IMR-90 (cell line): ENCODE measurements around the gene MAP3K15. TPM values are rescaled to one million over a fixed set of nuclear protein-coding genes. Genes with fewer than 3 reads are reported as not detected.

ENCODE experiments used
- ATAC-seq: fragments of 200-7000 bp; cut with Tn5 transposase; 2 replicates; pipeline ENCODE4 v1.9.1; 2020; ENCODE audit warnings: low read depth, mild to moderate bottlenecking, moderate library complexity
- BruUV-seq: library from RNA; stranded (reverse); fragments of 400-500 nt; replicated peaks from 2 replicates; lab custom pipeline; 2021; lab: Mats Ljungman, UMichigan
- CTCF ChIA-PET: fragments of 300-600 bp; formaldehyde crosslinking; extraction: SDS; loops from one replicate; lab custom pipeline; 2021; ENCODE audit warnings: antibody characterized with exemption; lab: Yijun Ruan, JAX
- POLR2A ChIA-PET: fragments of 300-600 bp; sonication (Branson Sonifier 250); formaldehyde crosslinking; loops from one replicate; lab custom pipeline; 2022; ENCODE audit warnings: antibody characterized with exemption; ENCODE audit not compliant: unreplicated experiment; lab: Charles Lee
- DNase-seq: peaks from one replicate; pipeline ENCODE4 v3.0.0; 2013
- H2AFZ ChIP-seq: replicated peaks from 2 replicates; pipeline ENCODE3; 2013; ENCODE audit warnings: low read length, mild to moderate bottlenecking; ENCODE audit not compliant: poor library complexity
- H2AK5ac ChIP-seq: 2 replicates; pipeline ENCODE4 v1.6.1; 2013; ENCODE audit warnings: low read depth, low read length, inconsistent platforms
- H2AK9ac ChIP-seq: replicated peaks from 2 replicates; pipeline ENCODE3; 2013; ENCODE audit warnings: mild to moderate bottlenecking, low read depth, low read length, moderate library complexity; ENCODE audit not compliant: poor library complexity
- H2BK120ac ChIP-seq: 2 replicates; pipeline ENCODE4 v1.6.1; 2013; ENCODE audit warnings: low read depth, low read length, inconsistent platforms
- H2BK15ac ChIP-seq: 3 replicates; pipeline ENCODE4 v1.6.1; 2013; ENCODE audit warnings: low read depth, low read length, inconsistent platforms
- H2BK20ac ChIP-seq: 2 replicates; pipeline ENCODE4 v1.6.1; 2013; ENCODE audit warnings: low read depth, mild to moderate bottlenecking, inconsistent platforms, low read length, moderate library complexity
- H2BK5ac ChIP-seq: 2 replicates; pipeline ENCODE4 v1.6.1; 2013; ENCODE audit warnings: mild to moderate bottlenecking, low read depth, low read length, inconsistent platforms; ENCODE audit not compliant: poor library complexity, severe bottlenecking
- H3K14ac ChIP-seq: replicated peaks from 2 replicates; pipeline ENCODE4 v1.6.1; 2013; ENCODE audit warnings: low read depth, low read length, inconsistent platforms
- H3K18ac ChIP-seq: 2 replicates; pipeline ENCODE4 v1.6.1; 2013; ENCODE audit warnings: low read depth, low read length, control low read depth
- H3K23ac ChIP-seq: 2 replicates; pipeline ENCODE4 v1.6.1; 2013; ENCODE audit warnings: low read depth, low read length, inconsistent platforms
- H3K27ac ChIP-seq: 2 replicates; pipeline ENCODE4 v1.5.1; 2013; ENCODE audit warnings: mild to moderate bottlenecking, control low read depth, low read length; ENCODE audit not compliant: insufficient read depth
- H3K27me3 ChIP-seq: 2 replicates; pipeline ENCODE4 v1.6.1; 2013; ENCODE audit warnings: low read length; ENCODE audit not compliant: control insufficient read depth, insufficient read depth
- H3K36me3 ChIP-seq: 2 replicates; pipeline ENCODE4 v1.6.1; 2013; ENCODE audit warnings: low read length, mixed read lengths; ENCODE audit not compliant: control insufficient read depth, insufficient read depth
- H3K4ac ChIP-seq: 2 replicates; pipeline ENCODE4 v1.6.1; 2013; ENCODE audit warnings: low read depth, low read length, inconsistent platforms
- H3K4me1 ChIP-seq: 2 replicates; pipeline ENCODE4 v1.6.1; 2013; ENCODE audit warnings: low read length, mixed read lengths; ENCODE audit not compliant: control insufficient read depth, insufficient read depth
- H3K4me2 ChIP-seq: 2 replicates; pipeline ENCODE4 v1.6.1; 2013; ENCODE audit warnings: low read depth, mild to moderate bottlenecking, control low read depth, low read length, moderate library complexity
- H3K4me3 ChIP-seq: 2 replicates; pipeline ENCODE4 v1.5.1; 2013; ENCODE audit warnings: low read depth, mild to moderate bottlenecking, control low read depth, low read length, moderate library complexity; ENCODE audit not compliant: insufficient read depth
- H3K56ac ChIP-seq: 2 replicates; pipeline ENCODE4 v1.6.1; 2013; ENCODE audit warnings: low read length, inconsistent platforms; ENCODE audit not compliant: insufficient read depth; ENCODE audit errors: extremely low read depth
- H3K79me1 ChIP-seq, 2 experiments: 2 replicates each; pipeline ENCODE4 v1.6.1; 2013; ENCODE audit warnings: low read length in 2 of 2, inconsistent platforms in 1 of 2, low read depth in 1 of 2
- H3K9ac ChIP-seq: 2 replicates; pipeline ENCODE4 v1.6.1; 2013; ENCODE audit warnings: low read depth, low read length, control low read depth
- H3K9me1 ChIP-seq: 2 replicates; pipeline ENCODE4 v1.6.1; 2013; ENCODE audit warnings: low read length, inconsistent platforms; ENCODE audit not compliant: insufficient read depth
- H3K9me3 ChIP-seq: 2 replicates; pipeline ENCODE4 v1.6.1; 2013; ENCODE audit warnings: low read length; ENCODE audit not compliant: control insufficient read depth, insufficient read depth
- H4K20me1 ChIP-seq: 2 replicates; pipeline ENCODE4 v1.6.1; 2013; ENCODE audit warnings: low read length, inconsistent platforms; ENCODE audit not compliant: insufficient read depth
- H4K5ac ChIP-seq: 2 replicates; pipeline ENCODE4 v1.6.1; 2013; ENCODE audit warnings: mild to moderate bottlenecking, low read depth, low read length, control low read depth
- H4K8ac ChIP-seq, 2 experiments: 2 replicates each; pipeline ENCODE4 v1.6.1; 2013; ENCODE audit warnings: low read depth in 2 of 2, low read length in 2 of 2, control low read depth in 1 of 2, inconsistent platforms in 1 of 2
- H4K91ac ChIP-seq: 2 replicates; pipeline ENCODE4 v1.6.1; 2013; ENCODE audit warnings: low read depth, low read length, inconsistent platforms; ENCODE audit not compliant: insufficient read depth
- CHD1 ChIP-seq: IDR thresholded peaks from 2 replicates; pipeline ENCODE4 v1.6.1; 2012; ENCODE audit warnings: low read depth, low read length, improper control_type of control experiment
- ELK1 ChIP-seq: fragments of 150-350 bp; IDR thresholded peaks from 2 replicates; pipeline ENCODE4 v1.6.1; 2016; ENCODE audit warnings: low read depth, mild to moderate bottlenecking, low read length, moderate library complexity, borderline replicate concordance
- MAZ ChIP-seq: IDR thresholded peaks from 2 replicates; pipeline ENCODE4 v1.6.1; 2012; ENCODE audit warnings: low read depth, mild to moderate bottlenecking, low read length, improper control_type of control experiment, moderate library complexity, borderline replicate concordance
- MXI1 ChIP-seq: IDR thresholded peaks from 2 replicates; pipeline ENCODE4 v1.6.1; 2012; ENCODE audit warnings: low read depth, mild to moderate bottlenecking, low read length, moderate library complexity, borderline replicate concordance
- POLR2A ChIP-seq: IDR thresholded peaks from 2 replicates; pipeline ENCODE4 v1.6.1; 2012; ENCODE audit warnings: mild to moderate bottlenecking, low read depth, low read length
- RFX5 ChIP-seq: IDR thresholded peaks from 2 replicates; pipeline ENCODE4 v1.8.0; 2012; ENCODE audit warnings: low read depth, mild to moderate bottlenecking, low read length, moderate library complexity
- USF2 ChIP-seq: fragments of 150-350 bp; IDR thresholded peaks from 2 replicates; pipeline ENCODE4 v1.6.1; 2017; ENCODE audit warnings: mild to moderate bottlenecking, antibody characterized with exemption, low read length, low read depth
- WGBS, 2 experiments: methylation state at CpG; one replicate each; pipeline versions ENCODE4 v1.1.5 to v1.1.7; 2013; ENCODE audit warnings: missing lambda C conversion rate in 2 of 2; ENCODE audit not compliant: insufficient read length in 1 of 2; ENCODE audit errors: extremely low coverage in 2 of 2; 5-methylcytosine and 5-hydroxymethylcytosine counted together
- dilution Hi-C: fragments of 300-500 bp; cut with HindIII; formaldehyde crosslinking; loops from one replicate; pipeline ENCODE4 v1.14.3; 2018; ENCODE audit warnings: low sequenced_read_pairs; ENCODE audit not compliant: unreplicated experiment
- in situ Hi-C: fragments of 300-500 bp; cut with MboI; formaldehyde crosslinking; loops from 3 replicates; pipeline ENCODE4 v1.14.3; 2019; ENCODE audit warnings: low sequenced_read_pairs, inconsistent platforms, mixed read lengths
- intact Hi-C: fragments of 100-400 bp; cut with micrococcal nuclease; formaldehyde crosslinking; loops from 2 replicates; pipeline ENCODE4 v1.10.0; 2022
- polyA plus RNA-seq, 3 experiments: library from polyadenylated mRNA; depleted of rRNA; stranded (reverse); fragments of >200 nt; gene quantifications; 2 replicates each; pipeline ENCODE4 v1.2.3, GENCODE V29; 2012; ENCODE audit warnings: low replicate concordance in 1 of 3
- total RNA-seq: library from RNA; depleted of rRNA; stranded (reverse); fragments of >200 nt; gene quantifications from 2 replicates; pipeline ENCODE4 v1.2.3, GENCODE V29; 2012
- TF ChIP-seq, protein P1 (sequence below): conservative IDR thresholded peaks from 2 replicates; pipeline ENCODE4 v1.5.1; 2012; ENCODE audit warnings: mild to moderate bottlenecking, low read depth, low read length, improper control_type of control experiment

MAP3K15 gene
- total and polyA plus RNA-seq, 2 of the 4 experiments (the other 2 are of a cell fraction) = under 0.01 to 0.10 TPM

DNA sequence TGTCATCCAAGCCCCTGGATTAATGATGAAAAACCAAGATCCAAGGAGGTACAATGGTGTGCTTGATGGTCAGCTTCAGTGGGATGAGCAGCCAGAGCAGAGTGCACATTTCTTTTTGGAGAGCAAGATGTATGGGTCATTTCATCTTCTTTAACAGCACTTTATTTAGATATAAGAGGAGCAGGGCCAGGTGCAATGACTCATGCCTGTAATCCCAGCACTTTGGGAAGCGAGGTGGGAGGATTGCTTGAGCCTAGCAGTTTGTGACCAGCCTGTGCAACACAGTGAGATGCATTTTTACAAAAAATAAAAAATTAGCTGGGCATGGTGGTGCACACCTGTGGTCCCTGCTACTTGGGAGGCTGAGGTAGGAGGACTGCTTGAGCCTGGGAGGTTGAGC is 45.3 kb upstream of the MAP3K15 start:
- Histone ChIP-seq H3K4me2 (no peak overlapping the region), H3K27ac (no peak overlapping the region), H3K9me3 (no peaks in the 10 kb centered on the region), H3K79me1 (no peaks in the 10 kb centered on the region; a peak in 1 of 4 replicates), H4K91ac (no peak overlapping the region), H3K18ac (no peak overlapping the region), H2AK5ac (no peak overlapping the region), H3K4me3 (no peak overlapping the region), H2BK5ac (no peak overlapping the region), H3K23ac (no peak overlapping the region), H2BK120ac (no peak overlapping the region), H4K5ac (no peak overlapping the region), H3K4ac (no peak overlapping the region), H2AFZ (no peak overlapping the region), H2AK9ac (no peak overlapping the region), H4K20me1 (no peaks in the 10 kb centered on the region), H3K9ac (no peak overlapping the region), H2BK15ac (no peak overlapping the region), H3K14ac (no peak overlapping the region), H4K8ac (no peak overlapping the region), H3K27me3 (no peaks in the 10 kb centered on the region), H3K56ac (no peak overlapping the region), H3K4me1 (no peaks in the 10 kb centered on the region), H3K9me1 (no peaks in the 10 kb centered on the region; the same call in 1 of the 2 replicates), H2BK20ac (no peak overlapping the region), H3K36me3 (0 out of 2 replicates have a peak, but pooled peaks cover 1% of the 10 kb centered on the region)
- POLR2A ChIA-PET = interaction anchor here (0.7 kb wide), 1 partner anchor 46 kb away, joined by 4 read pairs; no protein-coding TSS in a partner anchor
- dilution Hi-C loops = no loop called here
- no peak for TF ChIP-seq USF2
- TF ChIP-seq MAZ = no peak
- no peak for TF ChIP-seq RFX5
- TF ChIP-seq MXI1 = no peak
- TF ChIP-seq POLR2A = no peak
- no peak for TF ChIP-seq CHD1
- no peak for TF ChIP-seq ELK1
- TF ChIP-seq, protein P1, sequence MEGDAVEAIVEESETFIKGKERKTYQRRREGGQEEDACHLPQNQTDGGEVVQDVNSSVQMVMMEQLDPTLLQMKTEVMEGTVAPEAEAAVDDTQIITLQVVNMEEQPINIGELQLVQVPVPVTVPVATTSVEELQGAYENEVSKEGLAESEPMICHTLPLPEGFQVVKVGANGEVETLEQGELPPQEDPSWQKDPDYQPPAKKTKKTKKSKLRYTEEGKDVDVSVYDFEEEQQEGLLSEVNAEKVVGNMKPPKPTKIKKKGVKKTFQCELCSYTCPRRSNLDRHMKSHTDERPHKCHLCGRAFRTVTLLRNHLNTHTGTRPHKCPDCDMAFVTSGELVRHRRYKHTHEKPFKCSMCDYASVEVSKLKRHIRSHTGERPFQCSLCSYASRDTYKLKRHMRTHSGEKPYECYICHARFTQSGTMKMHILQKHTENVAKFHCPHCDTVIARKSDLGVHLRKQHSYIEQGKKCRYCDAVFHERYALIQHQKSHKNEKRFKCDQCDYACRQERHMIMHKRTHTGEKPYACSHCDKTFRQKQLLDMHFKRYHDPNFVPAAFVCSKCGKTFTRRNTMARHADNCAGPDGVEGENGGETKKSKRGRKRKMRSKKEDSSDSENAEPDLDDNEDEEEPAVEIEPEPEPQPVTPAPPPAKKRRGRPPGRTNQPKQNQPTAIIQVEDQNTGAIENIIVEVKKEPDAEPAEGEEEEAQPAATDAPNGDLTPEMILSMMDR = no peak
- ATAC-seq = no peak
- WGBS, 2 experiments = no CpG with 5 or more reads among the region's 1 CpG
- CTCF ChIA-PET = interaction anchor here (0.6 kb wide), 1 partner anchor 579 kb away, joined by 3 read pairs; no protein-coding TSS in a partner anchor
- in situ Hi-C loops = no loop called here
- DNase-seq = peak; percentile 8
- intact Hi-C loops = no loop called here
- BruUV-seq = no TSS peak
